NCI-H2107 treated with DMSO at 0.1 percent for 48 hours (cell line): Measurements from ENCODE around the gene KIF22.
"Not testable (repeated sequence)": the region's sequence is repeated elsewhere in the genome, so short reads cannot be mapped to it uniquely, and the experiment has no call there.

Source experiments
- DNase-seq: peaks from one replicate; lab custom pipeline; 2025; ENCODE audit not compliant: unreplicated experiment; lab: John Stamatoyannopoulos, UW

KIF22 gene

GRCh38 chr16:29813644-29814562 is 23.4 kb downstream of the KIF22 start:
- DNase-seq, result no peak

DNA sequence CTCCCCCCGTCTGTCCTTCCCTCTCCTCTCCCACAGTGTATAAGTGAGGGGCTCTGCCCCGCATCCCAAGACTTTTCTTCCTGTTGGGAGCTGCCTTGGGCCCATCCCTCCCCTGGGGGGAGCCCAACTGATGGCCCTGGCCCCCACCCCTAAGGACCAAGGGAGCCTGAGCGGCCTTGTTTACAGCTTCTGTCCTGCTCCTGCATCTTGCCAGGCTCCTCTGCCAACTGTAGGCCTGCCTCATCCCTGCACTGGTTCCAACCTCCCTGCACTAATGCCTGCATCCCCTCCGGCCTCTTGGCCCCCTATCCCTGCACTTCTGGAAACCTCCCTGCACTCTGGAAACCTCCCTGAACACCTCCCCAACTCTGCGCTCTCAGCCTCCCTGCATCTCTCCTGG is 24.0 kb downstream of the KIF22 start:
- no peak for DNase-seq

DNA sequence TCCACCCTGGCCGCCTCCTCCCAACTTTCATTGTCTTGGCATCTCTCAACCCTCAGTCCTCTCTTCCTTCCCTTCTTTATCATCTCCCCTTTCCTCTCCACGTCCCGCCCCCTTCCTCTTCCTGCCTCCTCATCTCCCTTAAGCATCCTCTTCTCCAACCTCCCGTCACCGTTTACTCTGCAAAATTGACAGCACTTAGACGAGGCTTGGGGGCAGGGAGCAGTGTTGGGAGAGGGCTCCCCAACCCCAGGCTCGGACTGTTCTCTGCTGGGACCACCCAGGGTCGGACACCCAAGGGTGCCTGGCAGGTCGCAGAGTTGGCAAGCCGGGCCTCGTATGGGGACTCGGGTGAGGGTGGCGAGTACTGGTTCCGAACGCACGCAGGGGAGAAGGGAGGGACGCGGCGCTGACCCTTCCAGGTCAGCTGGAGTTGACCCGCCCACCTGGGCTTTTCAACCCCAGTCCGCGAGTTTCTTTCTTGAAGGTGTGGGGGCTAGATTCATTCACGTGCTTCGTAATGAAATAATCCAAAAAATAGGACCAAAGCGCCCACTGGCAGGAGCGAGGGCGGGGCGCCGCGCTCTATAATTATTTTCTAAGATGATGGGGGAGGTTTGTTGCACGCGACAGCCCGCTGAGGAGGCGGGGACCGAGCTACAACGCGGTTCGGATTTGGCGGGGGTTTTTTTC is 24.6 kb downstream of the KIF22 start:
- no peak for DNase-seq

DNA sequence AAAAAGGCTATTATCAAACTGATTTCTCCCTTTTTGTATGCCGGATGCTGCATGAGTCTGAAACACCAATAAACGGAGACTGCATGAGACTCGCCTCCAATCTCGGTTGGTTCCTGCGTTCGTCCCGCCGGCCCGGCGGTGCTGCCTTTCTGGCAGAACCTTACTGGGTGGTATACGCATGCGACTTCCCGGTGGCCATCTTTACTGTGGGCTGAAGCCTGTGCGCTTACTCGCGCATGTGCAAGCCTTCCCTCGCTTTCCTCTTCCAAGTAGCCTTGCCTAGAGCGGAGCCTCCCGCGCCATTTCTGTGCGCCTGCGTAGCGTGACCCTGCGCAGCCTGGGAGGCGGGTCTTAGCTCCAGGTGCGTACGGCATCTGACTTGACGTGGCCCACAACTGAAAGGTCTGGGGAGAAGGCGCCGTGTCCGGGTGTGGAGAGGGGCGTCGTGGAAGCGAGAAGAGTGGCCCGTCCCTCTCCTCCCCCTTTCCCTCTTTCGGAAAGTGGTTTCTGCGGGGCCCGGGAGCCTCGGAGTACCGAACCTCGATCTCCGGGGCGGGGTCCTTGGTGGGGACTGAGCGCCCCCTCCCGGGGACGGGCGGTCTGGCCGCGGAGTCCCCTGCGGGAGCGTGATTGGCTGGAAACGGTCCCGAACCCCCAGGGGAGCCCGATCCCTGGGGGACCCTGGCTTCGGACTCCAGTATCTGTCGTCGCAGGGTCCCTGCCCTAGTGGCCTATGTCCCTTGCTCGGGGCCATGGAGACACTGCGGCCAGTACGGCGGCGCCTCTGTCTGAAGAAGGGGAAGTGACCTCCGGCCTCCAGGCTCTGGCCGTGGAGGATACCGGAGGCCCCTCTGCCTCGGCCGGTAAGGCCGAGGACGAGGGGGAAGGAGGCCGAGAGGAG is 25.5 kb downstream of the KIF22 start, which contains the start of gene PAGR1:
Gene PAGR1, plus strand, starts transcription at position 360 of the 901 bp plus-strand sequence. Its CDS starts 374 bp downstream, at position 734.
- peak; percentile 97 for DNase-seq

DNA sequence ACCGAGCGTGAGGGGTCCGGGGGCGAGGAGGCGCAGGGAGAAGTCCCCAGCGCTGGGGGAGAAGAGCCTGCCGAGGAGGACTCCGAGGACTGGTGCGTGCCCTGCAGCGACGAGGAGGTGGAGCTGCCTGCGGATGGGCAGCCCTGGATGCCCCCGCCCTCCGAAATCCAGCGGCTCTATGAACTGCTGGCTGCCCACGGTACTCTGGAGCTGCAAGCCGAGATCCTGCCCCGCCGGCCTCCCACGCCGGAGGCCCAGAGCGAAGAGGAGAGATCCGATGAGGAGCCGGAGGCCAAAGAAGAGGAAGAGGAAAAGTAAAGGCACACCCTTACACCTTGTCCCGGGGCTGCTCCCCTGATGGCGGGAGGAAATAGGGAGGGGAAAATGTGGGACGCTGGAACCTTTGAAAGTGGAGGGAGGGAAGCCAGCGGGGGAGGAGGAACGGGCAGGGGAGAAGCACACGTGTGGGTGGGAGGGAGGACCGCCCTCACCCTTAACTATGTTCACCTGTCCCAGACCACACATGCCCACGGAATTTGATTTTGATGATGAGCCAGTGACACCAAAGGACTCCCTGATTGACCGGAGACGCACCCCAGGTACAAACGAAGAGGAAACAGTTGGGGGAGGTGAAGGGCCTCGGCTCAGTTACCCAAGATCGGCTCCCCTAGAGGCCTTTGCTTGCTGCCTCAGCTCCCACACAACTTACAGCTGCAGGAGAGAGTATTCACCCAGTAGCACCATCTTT is 26.3 kb downstream of the KIF22 start:
- peak; percentile 58 for DNase-seq

DNA sequence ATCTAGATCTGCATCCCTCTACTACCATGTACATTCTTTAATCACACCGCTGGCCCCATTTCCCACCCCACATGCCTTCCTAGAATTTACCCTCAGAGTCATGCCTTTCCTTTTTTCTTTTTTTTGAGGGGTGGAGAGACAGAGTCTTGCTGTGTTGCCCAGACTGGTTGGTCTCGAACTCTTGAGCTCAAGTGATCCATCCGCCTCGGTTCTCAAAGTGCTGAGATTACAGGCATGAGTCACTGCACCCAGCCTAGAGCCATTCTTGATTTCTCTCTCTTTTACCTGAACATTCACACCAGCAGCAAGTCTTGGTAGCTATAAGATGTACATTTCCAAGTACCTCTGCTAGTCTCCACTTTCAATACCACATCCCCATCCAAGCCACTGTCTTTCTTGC is 27.5 kb downstream of the KIF22 start:
- no peak for DNase-seq

GRCh38 chr16:29819506-29819905 is 29.0 kb downstream of the KIF22 start:
- no peak for DNase-seq

- DNase-seq, result peak; percentile 21
Measured at GRCh38 chr16:29820271-29820701, 29.7 kb downstream of the KIF22 start, which contains the start of gene MVP. Gene MVP (plus strand): TSS chr16:29820462. CDS start chr16:29830550, 10,088 bp downstream.

GRCh38 chr16:29820730-29821642 is 30.4 kb downstream of the KIF22 start:
- DNase-seq, result no peak

- DNase-seq, result no peak
Measured at GRCh38 chr16:29821643-29822115, 31.1 kb downstream of the KIF22 start.

GRCh38 chr16:29824589-29825144 is 34.1 kb downstream of the KIF22 start:
- DNase-seq, result no peak

- no peak for DNase-seq
Measured at GRCh38 chr16:29825145-29826044, 34.8 kb downstream of the KIF22 start.

GRCh38 chr16:29826342-29826695 is 35.8 kb downstream of the KIF22 start:
- DNase-seq, result no peak

DNA sequence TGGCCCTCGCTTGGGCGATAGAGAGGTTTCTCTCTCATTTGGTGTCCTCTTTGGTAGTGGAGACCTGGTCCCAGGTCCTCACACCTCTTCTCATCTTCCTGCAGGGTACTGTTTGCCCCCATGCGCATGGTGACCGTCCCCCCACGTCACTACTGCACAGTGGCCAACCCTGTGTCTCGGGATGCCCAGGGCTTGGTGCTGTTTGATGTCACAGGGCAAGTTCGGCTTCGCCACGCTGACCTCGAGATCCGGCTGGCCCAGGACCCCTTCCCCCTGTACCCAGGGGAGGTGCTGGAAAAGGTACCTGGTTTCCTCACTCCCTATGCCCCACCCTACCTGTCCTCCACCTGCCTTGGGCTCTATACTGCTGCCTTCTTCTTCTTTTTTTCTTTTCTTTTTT is 40.2 kb downstream of the KIF22 start:
- DNase-seq, result no peak

DNA sequence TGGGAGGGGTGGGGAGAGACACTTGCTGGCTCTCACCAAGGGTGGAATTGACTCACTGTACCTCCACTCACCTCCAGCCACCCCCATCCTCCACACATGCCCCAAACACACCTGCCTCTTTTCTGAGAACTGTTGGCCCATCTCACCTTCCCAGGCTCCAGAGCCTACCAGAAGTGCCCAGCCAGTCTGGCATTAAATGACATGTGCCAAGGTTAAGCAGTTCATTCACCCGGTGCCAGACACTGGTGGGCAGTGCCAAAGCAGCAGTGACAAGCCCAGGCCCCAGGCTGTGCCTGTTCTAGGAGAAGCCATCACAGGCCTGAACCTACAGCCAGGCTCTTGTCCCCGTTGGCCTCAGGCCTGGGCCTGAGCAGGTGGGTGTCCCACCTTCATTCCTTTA is 40.9 kb downstream of the KIF22 start:
- DNase-seq, result no peak

- not testable (repeated sequence) for DNase-seq
Measured at GRCh38 chr16:29833219-29833618, 42.7 kb downstream of the KIF22 start.

- no peak for DNase-seq
Measured at GRCh38 chr16:29834079-29834478, 43.5 kb downstream of the KIF22 start.

DNA sequence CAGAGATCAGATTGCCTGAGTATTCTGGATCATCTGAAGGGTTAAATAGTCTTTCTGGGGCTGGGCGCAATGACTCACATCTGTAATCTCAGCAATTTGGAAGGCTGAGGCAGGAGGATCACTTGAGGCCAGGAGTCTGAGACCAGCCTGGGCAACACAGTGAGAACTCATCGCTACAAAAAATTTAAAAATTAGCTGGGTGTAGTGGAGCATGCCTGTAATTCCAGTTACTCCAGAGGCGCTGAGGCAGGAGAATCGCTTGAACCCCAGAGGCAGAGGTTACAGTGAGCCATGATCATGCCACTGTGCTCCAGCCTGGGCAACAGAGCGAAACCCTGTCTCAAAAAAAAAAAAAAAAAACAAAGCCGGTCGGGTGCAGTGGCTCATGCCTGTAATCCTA is 45.4 kb downstream of the KIF22 start:
- no peak for DNase-seq
